ENCODE data around the gene KLHL22.
"Not testable (repeated sequence)": the region's sequence is repeated elsewhere in the genome, so short reads cannot be mapped to it uniquely, and the experiment has no call there.

The KLHL22 gene

DNA sequence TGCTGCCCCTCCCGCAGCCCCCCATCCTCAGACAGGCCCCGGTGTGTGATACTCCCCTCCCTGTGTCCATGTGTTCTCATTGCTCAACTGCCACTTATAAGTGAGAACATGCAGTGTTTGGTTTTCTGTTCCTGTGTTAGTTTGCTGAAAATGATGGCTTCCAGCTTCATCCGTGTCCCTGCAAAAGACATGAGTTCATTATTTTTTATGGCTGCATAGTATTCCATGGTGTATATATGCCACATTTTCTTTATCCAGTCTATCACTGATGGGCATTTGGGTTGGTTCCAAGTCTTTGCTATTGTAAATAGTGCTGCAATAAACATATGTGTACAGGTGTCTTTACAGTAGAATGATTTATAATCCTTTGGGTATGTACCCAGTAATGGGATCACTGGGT, 80.4 kb downstream of the KLHL22 start:
- not testable (repeated sequence) for DNase-seq

DNA sequence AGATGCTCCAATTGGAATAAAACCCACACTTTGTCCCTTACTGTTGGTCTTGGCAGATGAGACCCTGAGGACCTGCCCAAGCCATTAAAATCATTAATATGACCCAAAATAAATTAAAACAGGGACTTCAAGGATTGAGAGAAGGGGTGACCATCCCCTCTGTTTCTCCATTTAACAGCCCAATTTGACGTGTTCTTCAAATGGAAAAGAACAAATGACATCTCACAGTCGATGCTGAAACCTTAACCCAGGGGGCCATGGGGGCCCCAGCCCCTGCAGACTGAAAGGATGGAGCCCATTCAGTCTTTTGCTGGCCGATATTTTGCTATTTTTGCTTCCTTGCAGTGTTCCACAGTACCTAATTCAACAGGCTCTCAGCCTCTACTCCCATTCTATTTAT, 81.1 kb downstream of the KLHL22 start:
- DNase-seq = no peak

DNA sequence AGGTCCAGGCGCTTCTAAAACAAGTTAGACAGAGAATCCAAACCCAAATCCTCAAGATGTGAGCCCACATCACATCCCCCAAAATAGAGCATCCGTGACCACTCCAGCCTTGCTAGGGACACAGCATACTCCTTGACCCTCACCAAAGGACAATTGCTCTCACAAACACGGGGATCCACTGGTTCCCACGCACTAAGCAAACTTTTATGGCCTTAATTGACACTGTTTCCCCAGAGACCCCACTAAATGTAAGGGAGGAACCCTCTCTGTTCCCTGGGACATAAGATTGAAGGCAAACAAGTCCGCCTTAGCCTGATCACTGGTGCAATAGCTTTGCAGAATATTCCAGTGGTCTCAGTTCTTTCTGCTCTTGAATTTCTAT, 81.5 kb downstream of the KLHL22 start:
- no peak for DNase-seq

- no peak for DNase-seq
These were observed 82.2 kb downstream of the KLHL22 start for GRCh38 chr22:20413217-20414058.

- DNase-seq = no peak
These were observed 83.0 kb downstream of the KLHL22 start for GRCh38 chr22:20412474-20413216.

GRCh38 chr22:20409385-20409784, 86.2 kb downstream of the KLHL22 start:
- not testable (repeated sequence) for DNase-seq

DNA sequence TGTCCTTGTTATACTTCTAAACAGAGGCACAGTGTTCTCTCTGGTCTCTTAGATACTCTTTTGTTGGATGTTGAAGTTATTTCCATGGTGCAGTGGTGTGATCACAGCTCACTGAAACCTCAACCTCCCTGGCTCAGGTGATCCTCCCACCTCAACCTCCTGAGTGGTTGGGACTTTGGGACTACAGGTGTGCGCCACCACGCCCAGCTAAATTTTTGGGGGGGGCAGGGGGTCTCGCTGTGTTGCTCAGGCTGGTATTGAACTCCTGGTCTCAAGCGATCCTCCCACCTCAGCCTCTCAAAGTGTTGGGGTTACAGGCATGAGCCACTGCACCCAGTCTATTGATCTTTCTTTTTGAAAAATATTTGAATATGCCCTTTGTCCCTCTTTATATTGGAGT, 86.7 kb downstream of the KLHL22 start:
- no peak for DNase-seq

DNA sequence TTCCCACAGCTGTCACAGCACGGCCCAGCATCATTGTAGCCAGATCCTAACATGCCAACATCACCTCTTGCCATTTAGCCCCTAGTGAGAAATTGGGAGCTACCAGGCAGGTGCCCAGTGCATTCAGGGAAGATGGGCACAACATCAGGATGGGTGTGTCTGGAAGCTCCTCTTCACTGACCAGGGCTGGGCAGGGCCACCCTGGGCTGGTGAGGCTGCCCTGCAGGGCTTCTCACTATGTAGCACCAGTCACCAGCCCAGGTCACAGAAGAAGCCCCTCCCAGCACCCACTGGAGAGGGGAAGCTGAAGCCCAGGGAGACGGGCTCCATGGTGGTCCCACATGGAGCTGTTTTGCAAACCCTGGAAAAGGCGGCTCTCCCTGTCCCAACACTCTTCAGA, 87.8 kb downstream of the KLHL22 start:
- DNase-seq = no peak

- DNase-seq = no peak
These were observed 88.7 kb downstream of the KLHL22 start for GRCh38 chr22:20406686-20407408.

- no peak for DNase-seq
These were observed 89.5 kb downstream of the KLHL22 start for GRCh38 chr22:20405931-20406685.

- no peak for DNase-seq
These were observed 90.2 kb downstream of the KLHL22 start for GRCh38 chr22:20405291-20405930.

- no peak for DNase-seq
These were observed 90.7 kb downstream of the KLHL22 start for GRCh38 chr22:20404881-20405280.

DNA sequence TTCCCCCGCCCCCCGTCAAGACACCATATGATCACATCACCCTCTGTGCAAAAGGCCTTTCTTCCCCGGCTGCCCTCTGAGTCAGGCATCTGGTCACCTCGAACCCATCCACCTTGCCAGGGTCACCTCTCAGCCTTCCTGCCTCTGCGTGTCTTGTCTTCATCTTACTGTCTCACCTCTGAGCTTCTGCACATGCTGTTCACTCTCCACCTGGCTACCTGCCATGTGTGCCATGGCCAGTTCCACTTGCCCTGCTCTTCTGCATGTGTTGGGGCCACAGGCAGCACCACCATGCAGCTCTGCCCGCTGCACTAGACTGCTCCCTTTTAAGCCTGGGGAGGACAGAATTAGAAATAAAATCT, 91.8 kb downstream of the KLHL22 start:
- no peak for DNase-seq

GRCh38 chr22:20402960-20403778, 92.4 kb downstream of the KLHL22 start:
- DNase-seq = no peak

- DNase-seq = no peak
These were observed 94.1 kb downstream of the KLHL22 start for GRCh38 chr22:20401376-20402014.

DNA sequence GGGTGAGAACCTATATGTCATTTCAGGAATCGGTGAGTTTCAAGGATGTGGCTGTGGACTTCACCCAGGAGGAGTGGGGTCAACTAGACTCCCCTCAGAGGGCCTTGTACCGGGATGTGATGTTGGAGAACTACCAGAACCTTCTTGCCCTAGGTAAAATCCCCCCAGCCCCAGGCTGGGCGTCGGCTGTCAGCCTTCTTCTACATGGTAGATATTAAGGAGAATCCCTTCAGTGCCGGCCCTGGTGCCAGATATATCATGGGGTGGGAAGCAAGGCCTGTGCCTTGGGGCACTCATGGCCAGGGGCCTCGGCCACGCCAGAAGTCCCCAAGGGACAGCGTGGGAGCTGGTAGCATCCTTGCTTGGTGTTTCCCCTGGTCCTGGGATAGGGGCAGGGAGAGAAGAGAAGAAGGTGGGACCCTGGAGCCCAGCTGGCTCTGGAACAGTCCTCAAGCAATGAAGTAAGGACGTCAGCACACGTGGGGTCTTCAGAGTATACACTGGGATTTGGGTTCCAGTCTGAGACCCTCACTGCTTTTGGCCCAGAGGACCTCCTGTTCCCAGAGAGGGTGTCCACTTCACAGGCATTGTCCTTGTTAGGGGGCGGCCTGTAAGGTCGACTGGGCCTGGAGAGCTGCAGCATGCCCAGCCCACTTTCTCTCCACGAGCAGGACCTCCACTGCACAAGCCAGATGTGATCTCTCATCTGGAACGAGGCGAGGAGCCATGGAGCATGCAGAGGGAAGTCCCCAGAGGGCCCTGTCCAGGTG, 94.8 kb downstream of the KLHL22 start:
- DNase-seq = no peak

DNA sequence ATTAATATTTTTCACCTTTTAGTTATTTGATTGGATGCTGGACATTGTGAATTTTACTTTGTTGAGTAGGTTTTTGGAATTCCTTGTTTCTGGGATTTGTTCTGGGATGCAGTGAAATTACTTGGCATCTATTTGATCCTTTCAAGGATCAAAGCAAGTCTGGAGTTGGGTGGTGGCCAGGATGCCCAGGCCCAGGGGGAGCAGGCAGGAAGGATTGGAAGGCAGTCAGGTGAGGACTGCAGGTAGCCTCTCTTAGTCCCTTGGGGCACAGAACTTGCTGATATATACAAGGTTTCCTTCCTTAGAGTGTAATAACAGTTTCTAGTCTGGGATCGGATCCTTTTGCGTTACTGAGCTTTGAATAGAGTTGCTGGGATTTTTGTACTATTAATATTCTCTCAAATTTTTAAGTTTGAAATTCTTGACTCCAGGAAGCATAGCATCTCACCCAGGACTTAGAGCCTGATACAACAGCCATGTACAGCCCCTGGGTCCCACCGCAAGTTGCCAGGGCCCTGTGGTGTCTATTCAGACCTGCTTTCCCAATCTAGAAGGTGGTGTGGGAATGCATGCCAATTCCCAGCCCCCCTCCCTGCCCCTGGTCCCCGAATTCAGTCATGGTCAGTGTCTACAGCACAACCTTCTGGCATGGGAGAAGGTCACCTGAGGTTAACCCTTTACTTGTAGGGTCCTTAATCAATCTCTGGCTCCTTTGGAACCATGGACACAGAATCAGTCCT, 95.6 kb downstream of the KLHL22 start:
- DNase-seq = no peak

- no peak for DNase-seq
These were observed 97.2 kb downstream of the KLHL22 start for GRCh38 chr22:20398420-20398819.

DNA sequence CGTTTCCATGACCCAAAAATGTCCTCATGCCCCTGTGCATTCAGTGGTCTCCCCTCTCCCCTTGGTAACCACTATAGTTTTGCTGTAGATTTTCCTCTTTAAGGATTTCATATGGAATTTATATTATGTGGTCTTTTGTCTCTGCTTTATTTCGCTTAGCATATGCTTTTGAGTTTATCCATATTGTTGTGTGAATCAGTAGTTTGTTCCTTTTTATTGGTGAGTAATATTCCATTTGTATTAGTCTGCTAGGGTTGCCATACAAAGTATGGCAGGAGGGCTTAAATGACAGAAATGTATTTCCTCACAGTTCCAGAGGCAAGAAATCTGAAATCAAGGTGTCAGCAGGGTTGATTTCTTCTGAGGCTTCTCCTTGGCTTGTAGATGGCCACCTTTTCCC, 98.1 kb downstream of the KLHL22 start:
- no peak for DNase-seq

Data from bone marrow (tissue), 2 donors.